CD4-positive, alpha-beta T cell treated with Interleukin-15 for 1 hour (primary cell): ENCODE data around the gene LRRC34.

Experiments
- DNase-seq: peaks from one replicate; pipeline ENCODE4 v3.0.0-alpha.2; 2020

LRRC34 gene

DNA sequence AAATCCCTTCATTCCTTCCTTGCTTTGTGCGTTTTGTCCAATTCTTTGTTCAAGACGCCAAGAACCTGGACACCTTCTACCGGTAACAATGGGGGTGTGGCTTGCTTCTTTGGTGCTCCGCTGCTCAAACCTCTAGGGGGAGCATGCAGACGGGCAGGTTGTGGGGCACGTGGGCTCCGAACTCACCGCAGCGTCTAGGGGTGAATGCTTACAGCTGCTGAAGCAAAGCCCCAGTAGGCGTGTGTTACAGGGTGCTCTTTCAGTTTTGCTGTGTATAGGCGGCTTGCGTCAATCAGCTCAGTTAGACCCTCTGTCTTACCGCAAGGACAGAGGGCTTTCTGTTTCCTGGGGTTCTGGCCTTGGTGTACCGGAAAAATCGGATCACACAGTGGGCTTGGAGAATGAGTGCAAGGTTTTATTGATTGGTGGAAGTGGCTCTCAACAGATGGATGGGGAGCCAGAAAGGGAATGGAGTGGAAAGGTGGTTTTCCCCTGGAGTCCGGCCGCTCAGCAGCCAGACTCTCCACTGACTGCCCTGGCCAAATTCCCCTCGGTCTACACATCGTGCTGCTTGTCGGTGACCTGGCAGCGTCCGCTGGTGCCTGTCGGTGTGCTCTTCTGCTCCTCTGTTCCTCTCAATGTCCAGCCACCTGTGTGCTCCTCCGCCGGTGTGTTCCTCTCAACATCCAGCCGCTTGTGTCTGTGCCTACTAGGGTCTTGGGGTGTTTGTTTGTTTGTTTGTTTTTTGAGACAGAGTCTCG, 1.2 kb upstream of the LRRC34 start:
- peak; percentile 86 for DNase-seq

DNA sequence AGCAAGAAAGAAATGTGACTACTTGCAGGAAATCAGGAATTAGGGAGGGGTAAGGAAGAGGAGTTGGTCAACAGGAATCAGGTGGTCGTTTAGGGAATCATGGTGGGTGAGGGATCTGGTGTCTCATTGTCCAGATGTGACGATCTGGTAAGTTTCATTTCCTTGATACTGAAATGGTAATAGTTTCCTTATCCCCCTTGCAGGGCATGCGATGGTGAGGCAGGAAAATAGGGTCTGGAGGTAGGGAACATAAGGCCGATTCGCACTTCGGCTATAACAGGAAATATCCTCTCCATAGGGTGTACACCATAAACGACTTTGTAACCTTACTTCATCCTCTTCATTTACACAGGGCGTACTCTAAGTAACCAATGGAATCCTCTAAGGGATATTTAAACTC, 574 bp upstream of the LRRC34 start:
- no peak for DNase-seq

DNA sequence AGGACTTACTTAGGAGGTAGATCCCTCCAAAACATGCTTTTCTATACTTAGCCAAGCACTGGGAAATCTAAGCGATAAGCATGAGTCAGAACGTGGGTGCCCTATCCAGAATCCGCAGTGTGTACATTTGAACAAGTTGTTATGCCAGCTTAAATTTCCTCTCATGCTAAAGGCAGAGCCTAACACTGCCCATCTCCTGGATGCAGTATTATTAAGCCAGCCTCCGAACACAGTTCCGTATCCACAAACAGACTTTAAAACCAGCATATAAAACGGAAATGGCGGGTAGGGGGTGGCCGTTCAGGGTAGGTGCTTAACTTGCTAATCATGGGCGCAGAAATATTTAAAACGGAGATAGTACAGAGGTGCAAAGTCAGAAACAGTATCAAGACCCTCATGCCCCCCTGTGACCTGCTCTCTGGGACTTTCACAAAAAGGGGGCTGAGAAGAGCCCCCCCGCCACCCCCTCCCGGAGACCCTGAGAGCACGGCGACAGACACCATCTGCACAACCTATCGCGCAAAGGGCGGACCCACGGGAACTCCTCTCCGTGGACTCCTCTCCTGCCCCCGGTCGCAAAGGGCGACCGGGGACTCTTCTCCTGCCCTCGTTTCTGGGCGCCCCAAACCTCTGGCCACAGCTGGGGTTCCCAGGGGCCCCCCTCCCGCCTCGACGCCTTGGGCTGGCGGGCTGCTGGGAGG, 923 bp downstream of the LRRC34 start:
- DNase-seq = no peak

DNA sequence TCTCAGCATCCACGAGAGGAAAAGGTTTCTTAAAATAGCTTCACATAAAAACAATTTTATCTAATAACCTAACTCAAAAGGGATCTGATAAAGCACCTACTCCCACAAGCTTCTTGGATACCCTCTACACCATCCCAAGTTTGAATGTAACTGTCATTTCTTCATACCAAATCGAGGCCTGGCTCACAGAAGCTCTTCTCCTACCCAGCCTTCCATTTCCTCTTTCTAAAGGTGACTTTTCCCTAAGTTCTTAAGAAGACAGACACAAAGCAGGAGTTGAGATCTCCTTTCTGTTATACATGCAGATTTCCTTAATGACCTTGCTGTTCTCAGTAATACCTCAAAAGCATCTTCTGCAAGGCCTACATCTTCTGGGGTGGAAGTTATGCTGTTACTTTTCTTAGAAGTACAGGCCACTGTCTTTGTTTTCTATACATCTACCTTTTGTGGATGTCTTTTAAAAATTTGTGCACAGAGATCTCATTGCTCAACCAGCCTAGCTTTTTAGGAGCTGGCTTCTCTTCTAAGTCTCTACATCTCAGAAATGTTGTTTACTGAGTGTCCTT, 3.4 kb downstream of the LRRC34 start:
- DNase-seq = no peak

GRCh38 chr3:169804681-169805080, 8.0 kb downstream of the LRRC34 start:
- no peak for DNase-seq

DNA sequence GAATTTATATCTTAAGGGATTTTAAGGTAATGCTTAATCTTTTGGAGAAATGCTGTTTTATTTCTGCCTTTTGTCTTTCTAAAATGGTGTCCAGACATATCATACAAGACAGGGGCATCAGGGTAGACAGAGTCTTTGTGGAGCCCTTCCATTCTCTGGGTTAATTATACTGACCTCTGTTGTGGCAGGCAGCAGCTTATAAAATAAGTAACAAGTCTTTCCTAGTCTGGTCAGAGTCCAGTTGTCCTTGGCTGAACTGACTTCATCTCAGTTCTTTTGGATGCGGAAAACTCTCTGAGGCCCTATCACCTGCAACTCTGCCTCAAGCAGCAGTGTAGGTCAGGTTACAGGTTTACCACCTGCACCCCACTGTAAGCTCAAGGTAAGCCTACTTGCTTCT, 20.3 kb downstream of the LRRC34 start:
- no peak for DNase-seq

DNA sequence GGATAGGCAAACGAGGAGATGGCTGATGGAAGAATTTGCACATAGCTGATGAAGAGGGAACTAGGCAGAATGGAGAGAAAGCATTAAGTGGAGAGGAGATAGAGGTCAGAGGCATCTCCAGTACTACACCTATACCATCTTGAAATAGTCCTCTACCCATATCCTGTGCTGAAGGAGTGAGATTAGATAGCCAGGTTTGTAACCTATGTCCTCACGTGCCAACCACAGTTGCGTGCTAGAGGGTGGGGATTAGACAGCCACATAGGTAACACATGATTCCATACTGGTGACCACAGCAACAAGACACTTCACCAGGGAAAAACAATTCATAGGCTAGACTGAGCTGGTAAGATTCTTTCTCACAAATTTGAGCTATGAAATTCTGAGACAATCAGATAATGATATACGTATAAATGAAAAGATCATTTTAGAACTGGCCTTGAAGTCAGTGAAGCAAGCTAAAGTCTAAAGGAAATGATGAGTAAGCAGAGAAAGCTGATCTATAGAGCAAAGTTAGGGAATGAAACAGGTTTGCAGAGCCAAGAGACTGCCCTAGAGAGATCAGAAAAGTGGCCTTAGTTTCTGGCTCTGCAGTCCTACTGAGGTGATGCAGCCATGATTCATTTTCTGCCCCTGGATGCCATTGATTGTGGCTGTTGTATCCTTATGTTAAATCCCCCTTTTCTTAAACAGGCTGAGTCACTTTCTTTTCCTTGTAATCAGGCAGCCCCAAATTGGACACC, 21.8 kb downstream of the LRRC34 start:
- DNase-seq = no peak

DNA sequence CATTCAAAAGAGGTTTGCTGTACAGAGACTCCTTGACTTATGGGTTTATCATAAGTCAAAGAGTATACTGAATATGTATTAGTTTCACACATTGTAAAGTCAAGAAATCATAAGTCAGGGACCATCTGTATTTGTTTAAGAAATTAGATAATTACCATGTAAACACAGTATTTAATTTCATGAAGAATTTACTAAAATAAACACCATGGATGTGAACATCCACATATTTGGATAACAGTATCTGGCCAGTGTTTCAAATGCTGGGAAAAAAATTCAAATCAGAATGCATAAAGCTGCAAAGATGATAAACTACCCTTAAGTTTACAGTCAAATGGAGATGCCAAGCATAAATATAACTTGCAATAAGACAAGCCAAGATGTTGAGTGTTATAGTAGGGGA, 22.5 kb downstream of the LRRC34 start:
- no peak for DNase-seq

DNA sequence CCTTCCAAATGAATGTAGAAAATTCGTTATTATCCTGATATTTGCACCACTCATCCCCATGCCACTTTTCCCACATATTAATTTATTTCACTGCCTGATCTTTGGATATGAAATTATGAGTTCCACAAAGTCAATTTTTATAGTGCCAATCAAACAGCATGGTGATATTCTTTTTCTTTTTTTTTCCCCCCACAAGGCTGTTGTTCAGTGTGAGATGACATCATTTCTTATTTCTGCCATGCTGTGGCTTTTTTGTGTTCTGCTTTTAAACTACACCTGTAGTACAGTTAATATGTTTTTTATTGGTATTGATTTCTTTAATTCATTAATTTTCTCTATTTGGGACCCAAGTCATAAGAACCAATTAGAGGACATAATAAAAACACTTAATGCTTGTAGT, 24.9 kb downstream of the LRRC34 start:
- DNase-seq = no peak

DNA sequence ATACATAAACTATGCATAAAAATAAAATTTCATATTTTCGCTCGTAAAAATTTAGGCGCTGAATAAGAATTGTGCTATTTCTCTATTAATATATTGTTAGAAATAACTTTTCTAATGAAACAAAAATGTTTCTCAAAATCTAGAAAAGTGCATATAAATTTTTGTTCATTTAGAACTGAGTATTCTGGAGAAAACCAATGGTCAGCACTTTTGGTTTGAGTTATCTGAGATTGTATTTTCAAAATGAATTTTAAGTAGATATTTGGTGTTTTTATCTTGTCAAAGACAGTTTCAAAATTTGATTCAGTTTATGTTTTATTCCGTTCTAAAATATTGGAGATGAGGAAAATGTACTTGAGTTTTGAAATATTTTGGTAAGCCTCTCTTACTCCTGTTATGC, 25.6 kb downstream of the LRRC34 start:
- DNase-seq = no peak

- no peak for DNase-seq
These were observed 31.4 kb downstream of the LRRC34 start for GRCh38 chr3:169781209-169781855.

- DNase-seq = no peak
These were observed 32.0 kb downstream of the LRRC34 start for GRCh38 chr3:169780742-169781141.

DNA sequence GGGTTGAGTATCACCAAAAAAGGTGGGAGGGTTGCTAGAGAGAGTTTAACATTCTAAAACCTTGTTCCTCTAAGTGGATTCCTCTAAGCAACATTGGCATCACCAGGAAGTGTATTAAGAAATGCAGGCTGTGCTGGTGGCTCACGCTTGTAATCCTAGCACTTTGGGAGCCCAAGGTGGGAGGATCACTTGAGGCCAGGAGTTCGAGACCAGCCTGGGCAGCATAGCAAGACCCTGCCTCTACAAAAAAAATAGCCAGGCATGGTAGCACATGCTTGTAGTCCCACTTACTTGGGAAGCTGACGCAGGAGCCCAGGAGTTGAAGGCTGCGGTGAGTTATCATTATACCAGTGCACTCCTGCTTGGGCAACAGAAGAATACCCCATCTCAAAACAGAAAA, 34.9 kb downstream of the LRRC34 start:
- no peak for DNase-seq

GRCh38 chr3:169774186-169774585, 38.5 kb downstream of the LRRC34 start:
- no peak for DNase-seq

DNA sequence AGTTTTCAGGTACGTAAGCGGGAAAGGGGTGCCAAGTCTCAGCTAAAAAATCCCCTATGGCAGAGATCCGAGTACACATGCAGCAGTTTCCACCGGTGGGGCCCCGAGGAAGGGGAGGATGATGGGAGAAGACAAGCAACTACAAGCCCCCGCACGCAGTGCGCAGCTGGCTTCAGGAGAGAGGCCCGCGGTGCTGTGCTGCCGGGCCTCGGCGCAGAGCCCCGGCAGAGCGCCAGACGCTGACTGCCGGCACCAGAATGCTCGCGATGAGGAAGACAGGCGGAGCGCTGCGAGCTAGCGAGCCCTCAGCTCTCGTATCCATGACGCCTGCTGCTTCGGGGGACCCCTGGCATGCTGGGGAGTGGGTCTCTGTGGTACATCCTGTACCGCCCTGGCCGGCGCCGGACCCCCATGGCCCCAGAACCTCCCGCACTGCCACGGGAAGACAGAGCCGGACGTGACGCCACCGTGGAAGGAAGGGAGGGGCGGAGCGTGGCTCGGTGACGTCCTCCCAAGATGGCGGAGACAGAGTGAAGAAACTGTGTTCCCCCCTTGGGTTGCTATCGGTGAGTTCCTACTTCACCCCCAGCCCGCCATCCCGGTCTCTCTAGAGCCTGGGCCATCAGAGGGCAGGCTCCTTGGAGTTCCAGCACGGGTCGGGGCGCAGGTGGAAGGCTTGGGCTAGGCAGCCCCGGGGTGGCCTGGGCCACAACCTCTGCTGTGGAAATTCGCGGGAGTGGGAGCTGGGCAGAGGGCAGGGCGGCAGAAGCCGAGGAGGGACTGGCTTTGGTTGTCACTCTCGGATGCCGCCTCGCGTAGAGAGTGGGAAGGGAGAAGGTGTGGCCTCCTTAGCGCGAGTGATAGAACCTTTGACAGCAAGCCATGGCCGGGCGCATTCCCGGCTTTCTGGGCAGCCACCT, 39.5 kb downstream of the LRRC34 start, which contains the start of gene MYNN:
TSS of gene MYNN (plus strand) at position 500 of the 920 bp plus-strand sequence. CDS start 900 bp downstream, outside the sequence.
- peak; percentile 90 for DNase-seq

DNA sequence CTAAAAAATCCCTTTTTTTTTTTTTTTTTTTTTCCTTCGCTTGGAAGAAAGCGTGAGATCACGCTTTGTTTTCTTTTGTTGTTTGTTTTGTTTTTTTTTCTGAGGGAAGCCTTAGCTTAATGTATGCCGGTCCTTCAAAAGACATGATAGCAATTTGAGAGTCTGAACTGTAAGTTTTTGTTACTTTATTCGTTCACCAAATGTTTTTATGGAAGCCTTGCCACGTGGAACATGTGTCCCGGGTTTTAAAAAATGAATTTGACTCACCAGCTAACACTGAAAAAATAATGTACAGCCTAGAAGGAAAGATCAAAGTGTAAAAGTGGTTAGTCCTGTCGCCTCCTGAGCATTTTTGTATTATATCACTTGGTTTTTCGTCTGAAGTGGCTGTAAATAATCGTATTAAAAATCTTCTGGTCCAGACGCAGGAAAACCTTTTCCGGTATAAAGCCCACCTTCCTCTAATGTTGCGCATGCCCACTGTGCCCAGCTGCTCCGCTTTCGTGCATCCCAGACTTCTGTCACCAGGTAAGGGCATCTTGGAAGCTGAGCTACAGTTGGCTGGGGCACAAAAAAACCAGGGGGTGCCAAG, 40.3 kb downstream of the LRRC34 start:
- peak; percentile 72 for DNase-seq

DNA sequence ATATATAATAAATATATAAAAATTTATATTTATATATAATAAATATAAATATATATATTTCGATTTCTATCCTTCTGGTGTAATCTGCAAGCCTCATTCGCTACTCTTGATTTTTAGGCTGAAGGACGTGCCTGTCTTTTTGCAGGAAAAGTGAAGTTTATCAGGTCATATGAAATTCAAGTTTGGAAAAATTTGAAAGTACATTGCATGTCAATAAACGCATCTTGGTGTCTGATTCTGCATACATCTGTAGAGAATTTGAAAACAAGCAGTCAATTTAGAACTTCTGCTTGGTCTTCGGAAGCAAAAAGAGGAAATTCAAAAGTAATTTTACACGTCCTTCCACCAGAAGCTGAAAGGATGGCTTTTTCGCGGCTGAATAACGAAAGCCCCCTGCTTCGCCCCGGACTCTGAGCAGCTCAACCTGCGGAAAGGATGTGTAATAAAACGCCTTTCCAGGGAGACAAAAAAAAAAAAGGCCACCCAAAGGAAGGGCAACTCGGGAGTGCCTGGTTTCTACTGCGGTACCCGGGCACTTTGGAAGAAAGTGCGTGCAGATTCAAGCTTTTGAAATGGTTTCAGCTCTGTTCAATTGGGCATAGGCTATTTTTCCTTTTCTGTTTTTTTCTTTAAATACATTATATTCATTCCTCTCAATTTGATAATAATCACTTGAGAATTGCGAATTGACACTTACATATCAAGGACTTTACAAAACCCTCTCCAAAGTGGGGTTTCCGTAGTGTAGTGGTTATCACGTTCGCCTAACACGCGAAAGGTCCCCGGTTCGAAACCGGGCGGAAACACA, 41.0 kb downstream of the LRRC34 start:
- DNase-seq = peak; percentile 56

- DNase-seq = peak; percentile 69
These were observed 43.2 kb downstream of the LRRC34 start, which contains the start of gene ACTRT3 for GRCh38 chr3:169769287-169770181. Gene ACTRT3 (minus strand): TSS chr3:169769561. CDS start chr3:169769520, 41 bp downstream.
